ENCODE measurements around the gene SNX18.

The SNX18 gene

DNA sequence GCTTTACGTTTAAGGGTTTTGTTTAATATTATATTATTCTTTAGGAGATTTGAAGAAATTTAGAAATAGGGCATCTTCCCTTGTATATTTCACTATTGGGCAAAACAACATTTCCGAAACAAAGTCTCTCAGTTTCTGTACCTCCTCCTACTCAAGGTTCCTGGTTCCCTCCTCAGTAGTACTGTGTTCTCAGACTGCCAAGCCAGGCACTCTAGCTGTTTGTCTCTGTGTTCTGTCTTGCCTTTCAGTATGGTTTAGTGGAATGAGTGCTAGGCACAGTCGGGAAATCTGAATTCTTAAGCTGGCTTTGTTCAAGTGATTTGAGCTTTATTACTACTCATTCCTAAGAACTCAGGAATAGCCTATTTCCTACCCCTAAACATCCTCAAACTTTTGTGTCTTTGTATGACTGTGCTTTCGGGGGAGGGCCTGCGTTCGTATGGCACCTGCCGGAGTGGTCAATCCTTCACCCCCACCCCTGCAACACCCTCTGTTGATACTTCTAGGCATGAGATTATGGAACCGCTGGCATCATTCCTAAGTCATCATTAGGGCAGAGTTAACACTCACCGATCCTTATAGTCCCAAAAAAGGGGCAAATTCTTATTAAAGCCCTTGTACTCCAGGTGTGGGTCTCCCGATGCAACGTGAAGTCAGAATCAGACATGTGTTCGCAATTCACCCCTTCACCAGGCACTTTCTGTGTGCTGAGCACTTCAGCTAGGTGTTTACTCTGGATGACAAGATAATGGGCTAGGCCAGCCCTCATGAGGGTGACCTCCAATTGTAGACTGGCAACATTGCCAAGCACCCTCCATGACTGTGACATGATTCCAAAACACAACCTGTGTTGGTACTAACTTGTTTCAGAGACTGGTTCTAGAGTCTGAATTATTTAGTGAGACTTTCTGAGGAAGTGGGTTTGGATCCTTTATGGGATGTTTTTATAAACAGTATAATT lies 24.5 kb downstream of the SNX18 start:
- DNase-seq (ENCODE audit: low spot score): no peak

DNA sequence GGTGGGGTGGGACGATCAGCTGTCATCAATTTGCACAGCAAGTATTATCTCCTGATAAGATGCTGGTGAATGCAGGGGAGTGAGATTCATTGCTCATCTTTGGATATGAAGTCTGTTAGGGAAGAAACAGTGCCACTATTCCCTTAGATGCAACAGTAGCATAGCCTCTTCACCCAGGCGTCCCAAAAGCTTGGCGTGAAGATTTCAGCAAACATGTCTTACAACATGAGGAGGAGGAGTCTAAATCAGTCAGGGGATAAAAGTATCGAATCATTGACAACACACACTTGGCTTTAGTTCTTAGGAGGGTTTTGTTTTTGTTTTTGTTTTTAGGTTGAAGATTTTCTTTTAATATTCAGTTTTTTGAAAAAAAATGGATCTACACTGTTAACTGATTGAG lies 26.5 kb downstream of the SNX18 start:
- DNase-seq (ENCODE audit: low spot score): no peak

DNA sequence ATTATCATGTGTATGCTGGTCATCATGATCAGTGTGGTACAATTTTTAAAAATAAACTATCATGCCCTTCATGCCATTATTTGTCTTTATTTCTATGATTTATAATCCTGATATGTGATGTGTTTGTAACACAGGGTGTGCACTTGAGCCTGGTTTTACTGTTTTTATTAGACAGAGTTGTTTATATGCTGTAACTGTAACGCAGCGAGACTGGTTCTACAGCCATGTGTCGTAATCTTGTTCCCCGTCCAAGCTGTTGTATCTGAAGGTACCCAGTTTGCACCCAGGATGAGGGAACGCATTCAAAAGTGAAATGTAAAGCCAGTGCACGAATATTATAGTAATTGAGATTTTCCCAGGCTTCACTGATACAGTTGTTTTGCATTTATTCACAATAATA lies 28.2 kb downstream of the SNX18 start:
- DNase-seq (ENCODE audit: low spot score): no peak

DNA sequence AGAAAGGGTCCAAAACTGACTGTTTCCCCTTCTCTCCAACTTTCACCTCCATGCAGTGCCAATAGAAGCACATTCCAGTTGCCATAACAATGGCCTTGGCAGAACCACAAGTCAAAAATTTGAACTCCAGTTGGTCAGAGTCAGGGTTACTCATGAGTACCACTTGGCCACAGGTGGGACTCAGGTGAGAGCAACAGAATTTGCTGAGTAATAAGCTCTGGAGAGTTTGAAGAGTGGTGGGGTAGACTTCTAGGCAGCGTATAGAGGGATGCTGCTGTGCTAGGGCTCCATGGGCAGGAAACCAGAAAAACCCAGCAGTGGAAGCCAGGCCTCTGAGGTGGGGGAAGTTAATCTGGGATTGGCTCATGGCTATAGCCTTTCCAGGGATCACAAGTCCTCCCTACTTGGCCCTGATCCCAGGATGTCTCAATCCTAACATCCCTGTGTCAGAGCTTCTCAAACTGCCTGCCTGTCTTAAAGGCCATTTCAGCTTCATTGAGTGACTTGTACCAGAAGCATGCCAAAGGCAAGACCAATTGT lies 30.2 kb downstream of the SNX18 start:
- no peak for DNase-seq (ENCODE audit: low spot score)

DNA sequence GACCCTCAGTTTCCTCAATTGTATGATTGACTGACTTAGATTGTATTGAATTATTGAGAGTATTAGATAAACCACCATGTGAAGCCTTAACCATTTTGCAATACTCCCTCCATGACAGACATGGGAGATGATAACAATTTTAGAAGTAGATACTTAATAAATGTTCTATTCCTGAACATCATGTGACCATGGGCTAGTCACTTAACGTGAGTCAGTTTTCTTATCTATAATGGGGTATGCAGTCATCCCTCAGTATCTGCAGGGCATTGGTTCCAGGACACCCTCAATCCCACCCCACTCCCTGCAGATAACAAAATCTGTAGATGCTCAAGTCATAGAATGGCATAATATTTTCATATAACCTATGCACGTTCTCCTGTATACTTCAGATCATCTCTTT lies 31.0 kb downstream of the SNX18 start:
- DNase-seq (ENCODE audit: low spot score): no peak

DNA sequence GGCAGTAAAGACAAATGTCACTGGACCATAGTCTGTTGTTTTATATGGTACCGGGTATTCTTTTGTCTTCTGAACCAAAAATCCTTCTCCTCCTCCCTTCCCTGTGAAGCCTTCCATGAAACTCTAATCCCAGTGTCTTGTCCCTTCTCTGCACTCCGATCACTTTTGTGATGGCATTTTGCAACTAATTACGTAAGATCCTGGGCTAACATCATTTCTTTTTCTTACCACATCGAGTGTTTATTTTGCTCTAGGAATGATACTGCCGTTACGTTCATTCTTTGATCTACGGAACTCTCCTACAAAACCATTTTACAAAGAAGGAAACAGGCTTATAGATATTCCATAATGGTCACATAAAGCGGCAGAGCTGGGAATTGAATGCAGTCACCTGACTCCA lies 33.7 kb downstream of the SNX18 start:
- no peak for DNase-seq (ENCODE audit: low spot score)

DNA sequence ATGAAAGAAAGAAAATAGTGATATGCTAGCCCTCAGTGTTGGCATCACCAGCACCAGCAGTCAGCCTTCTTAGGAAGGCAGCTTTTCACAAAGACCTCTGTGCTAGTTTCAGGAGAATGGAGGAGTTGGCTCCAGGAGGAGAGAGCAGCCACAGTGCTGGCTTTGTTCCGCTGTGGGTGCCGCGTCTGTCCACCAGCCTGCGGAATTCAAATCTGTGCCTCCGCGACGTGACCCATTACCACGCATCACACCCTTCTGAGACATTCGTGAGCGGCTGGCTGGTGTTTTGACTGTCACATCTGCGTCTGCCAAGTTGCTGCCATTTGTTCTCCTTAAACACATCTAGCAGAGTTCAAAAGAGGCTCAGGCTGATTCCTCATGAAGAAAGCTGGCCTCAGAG lies 34.4 kb downstream of the SNX18 start:
- DNase-seq (ENCODE audit: low spot score): no peak

DNA sequence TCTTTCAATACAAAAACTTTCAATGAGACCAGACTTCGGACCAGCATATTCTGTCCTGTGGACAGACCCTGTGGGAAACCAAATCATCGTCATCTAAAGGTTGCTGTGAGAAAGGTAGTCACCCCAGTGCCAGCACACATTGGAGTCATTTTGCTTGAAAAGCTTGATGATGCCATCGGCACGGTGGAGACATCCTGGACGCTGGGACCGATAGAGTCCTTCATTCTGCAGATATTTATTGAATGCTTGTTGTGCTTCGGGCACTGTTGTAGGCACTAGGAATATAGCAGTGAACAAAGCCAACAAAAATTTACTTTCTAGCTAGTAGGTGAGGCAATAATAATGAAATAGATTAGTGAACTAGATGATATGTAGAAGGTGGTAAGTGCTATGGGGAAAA lies 34.9 kb downstream of the SNX18 start:
- no peak for DNase-seq (ENCODE audit: low spot score)

DNA sequence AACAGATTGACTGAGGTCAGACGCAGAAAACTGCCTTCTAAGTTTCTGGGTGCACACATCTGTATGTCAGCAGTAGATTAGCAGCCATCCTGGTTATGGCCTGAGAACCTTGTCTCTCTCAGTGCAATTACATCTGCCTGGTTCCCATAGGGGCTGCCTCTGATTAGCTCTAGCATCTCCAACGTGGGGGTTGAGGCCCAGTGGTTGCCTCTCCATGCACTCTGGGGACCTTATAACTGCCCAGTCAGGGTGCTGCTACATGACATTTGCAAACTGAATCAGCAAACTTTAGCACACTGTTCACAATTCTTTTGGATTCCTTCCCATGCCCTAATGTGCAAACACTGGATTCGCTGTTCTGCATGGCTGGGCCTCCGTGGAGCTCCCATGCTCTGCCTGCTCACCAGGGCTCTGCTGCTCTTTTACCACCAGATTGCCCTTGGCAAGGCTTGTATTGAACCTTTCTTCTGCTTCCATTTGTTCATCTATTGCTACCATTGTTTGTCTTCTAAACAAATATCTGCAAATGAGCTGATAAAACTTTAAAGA lies 36.2 kb downstream of the SNX18 start:
- DNase-seq (ENCODE audit: low spot score): no peak

DNA sequence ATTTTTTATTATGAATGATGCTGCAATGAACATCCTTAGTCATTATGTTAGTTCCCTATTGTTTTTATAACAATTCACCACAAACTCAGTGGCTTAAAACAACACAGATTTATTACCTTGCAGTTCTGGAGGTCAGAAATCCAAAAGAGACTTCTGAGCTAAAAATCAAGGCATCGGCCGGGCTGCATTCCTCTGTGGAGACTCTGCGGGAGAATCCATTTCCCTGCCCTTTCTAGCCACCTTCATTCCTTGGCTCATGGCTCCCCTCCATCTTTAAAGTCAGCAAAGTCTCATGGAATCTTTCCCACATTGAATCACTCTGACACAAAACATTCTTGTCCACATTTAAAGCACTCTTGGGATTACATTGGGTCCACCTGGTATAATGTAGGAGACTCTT lies 38.6 kb downstream of the SNX18 start:
- no peak for DNase-seq (ENCODE audit: low spot score)

DNA sequence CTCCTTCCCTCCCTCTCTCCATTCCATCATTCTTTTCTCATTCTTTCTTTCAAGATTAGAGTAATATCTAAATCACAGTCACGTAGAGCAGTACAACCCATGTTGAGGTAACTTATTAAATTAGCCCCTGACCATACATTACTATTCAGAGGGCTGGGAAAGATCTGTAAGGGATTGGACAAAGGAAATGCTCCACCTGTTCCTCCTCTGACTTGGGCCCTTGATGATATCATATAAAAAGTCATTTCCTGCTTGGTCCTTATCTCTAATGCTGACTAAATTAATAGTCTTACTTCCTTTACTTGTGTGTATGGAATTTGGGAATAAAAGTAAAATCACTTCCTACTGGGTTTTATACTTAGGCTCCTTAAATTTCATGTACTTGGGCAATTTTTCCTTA lies 40.8 kb downstream of the SNX18 start:
- DNase-seq (ENCODE audit: low spot score): no peak

DNA sequence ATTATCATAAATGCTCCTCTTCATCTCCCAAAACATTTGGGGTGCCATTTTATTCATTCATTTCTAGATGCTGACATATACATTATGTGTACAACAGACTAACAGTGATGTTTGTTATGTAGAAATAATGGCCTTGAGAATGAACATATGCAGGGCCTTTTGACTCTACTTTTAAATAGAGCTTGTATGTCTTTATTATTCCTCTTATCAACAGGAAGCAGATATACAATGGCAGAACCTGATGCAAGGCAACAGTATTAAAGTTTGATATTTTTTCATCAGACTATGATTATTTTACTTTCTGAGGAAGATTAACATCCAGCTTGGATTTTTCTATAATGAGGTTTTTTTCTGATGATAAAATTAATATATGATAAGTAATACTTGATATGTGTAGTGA lies 44.1 kb downstream of the SNX18 start:
- no peak for DNase-seq (ENCODE audit: low spot score)

DNA sequence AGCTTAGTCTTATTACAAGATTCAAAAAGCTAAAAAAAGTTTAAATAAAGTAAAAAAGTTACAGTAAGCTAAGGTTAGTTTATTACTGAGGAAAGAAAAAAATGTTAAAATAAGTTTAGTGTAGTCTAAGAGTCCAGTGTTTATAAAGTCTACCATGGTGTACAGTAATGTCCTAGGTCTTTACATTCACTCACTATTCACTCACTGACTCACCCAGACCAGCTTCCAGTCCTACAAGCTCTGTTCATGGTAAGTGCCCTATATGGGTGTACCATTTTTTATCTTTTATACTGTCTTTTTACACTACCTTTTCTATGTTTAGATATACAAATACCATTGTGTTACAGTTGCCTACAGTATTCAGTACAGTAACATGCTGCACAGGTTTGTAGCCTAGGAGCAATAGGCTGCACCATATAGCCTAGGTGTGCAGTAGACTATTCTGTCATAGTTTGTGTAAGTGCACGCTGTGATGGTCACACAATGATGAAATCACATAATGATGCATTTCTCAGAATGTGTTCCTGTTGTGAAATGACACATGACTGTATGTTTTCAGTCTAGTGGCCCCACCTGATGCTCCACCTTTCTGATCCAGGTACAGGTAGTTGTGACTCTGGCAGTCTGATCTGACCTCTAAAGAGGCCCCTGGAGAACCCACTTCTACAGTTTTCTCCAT lies 45.7 kb downstream of the SNX18 start:
- DNase-seq (ENCODE audit: low spot score): no peak

DNA sequence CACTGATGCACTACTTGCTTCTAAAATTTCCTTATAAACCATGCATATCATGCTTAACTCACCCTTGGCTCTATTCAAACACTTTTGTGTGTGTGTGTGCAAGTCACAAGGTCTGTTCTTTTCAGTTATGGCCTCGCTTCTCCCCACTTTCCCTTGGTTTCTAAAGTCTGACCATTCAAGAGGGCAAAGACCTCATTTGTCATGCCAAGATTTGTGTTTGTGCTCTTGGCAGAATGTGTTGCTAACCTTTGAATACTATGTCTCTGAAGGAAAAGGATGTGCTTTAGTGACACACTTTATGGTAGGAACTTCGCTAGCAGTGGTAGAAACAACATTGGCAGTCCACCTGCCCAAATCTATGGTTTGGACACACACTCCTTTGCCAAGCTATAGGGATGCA lies 50.4 kb downstream of the SNX18 start:
- DNase-seq (ENCODE audit: low spot score): no peak

DNA sequence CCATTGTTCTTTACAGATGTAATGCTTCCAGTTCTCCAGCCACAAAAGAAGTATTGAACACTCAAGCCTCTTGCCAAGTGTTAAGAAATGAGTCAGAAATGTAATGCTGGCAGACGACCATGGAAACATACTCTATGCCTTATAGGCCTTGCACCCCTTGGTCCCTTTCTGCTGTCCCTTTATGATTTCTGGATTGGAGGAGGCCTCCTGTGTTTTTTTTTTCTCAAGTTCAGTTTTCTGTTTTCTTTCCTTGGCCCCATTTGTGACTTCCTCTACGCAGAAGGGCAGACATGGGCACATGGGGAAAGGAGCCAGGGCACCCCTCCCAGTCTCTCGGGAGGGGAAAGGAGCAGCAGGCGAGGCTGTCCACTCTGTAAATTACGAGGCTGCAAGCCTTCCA lies 53.4 kb downstream of the SNX18 start:
- DNase-seq (ENCODE audit: low spot score): no peak

DNA sequence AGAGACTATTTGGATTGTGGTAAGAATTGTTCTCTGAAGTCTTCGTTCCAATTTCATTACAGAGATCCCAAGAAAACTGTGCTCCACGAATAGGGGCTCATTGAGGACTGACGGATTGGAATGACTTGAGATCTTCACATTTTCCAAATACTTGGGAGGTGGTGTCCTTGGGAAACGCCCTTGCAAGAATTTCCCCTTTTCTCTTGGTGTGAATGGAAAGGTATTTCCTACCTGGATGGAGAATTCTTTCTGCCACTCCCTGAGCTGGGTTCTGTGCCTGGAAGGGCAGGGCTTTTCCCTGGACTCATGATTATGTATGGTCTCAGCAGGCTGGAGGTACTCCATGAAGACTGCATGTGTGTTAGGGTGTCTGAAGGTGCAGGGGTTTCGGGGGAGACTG lies 53.9 kb downstream of the SNX18 start:
- no peak for DNase-seq (ENCODE audit: low spot score)

DNA sequence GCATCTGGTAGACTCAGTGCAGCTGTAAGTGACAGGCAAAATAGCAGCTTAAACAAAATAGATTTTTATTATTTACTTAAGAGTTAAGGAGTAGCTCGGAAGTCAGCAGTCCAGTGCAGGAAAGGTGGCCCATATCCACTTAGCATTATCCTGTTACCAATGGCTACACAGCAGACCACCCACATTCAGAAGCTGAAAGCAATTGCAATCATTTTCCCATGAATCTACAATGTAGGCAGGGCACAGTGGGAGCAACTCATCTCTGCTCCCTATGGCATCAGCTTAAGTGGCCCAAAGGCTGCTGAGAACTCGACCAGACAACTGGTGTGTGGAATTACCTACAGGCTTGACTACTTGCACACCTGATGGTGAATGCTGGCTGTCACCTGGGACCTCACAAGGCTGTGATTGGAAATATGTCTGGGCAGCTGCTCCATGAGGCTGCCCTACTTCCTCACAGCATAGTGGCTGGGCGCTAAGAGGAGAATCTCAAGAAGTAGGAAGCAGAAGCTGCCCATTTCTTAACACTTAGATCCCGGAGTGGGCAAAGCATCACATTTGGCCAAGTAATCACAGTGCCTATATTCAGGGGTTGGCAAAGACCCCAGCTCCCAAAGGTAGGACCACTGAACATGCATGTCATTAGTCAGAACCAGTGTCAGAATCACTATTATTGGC lies 56.4 kb downstream of the SNX18 start:
- DNase-seq (ENCODE audit: low spot score): no peak

DNA sequence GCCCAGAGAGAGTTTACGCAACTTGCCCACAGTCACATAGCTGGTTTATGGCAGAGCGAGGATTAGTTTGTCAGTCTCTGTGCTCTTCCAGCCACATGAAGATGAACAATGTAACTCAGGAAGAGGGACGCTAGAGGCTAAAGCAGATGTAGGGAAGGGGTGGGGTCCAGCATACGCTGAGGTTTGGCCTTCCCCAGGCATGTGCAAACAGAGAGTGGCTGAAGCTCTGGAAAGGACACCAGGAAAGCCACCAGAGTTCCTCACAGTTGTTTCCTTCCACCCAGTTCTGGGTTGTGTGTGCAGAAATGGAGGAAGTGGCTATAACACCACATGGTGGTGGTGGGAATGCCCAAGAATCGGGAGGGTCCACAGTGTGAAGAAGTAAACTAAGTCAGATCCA lies 60.0 kb downstream of the SNX18 start:
- DNase-seq (ENCODE audit: low spot score): no peak

DNA sequence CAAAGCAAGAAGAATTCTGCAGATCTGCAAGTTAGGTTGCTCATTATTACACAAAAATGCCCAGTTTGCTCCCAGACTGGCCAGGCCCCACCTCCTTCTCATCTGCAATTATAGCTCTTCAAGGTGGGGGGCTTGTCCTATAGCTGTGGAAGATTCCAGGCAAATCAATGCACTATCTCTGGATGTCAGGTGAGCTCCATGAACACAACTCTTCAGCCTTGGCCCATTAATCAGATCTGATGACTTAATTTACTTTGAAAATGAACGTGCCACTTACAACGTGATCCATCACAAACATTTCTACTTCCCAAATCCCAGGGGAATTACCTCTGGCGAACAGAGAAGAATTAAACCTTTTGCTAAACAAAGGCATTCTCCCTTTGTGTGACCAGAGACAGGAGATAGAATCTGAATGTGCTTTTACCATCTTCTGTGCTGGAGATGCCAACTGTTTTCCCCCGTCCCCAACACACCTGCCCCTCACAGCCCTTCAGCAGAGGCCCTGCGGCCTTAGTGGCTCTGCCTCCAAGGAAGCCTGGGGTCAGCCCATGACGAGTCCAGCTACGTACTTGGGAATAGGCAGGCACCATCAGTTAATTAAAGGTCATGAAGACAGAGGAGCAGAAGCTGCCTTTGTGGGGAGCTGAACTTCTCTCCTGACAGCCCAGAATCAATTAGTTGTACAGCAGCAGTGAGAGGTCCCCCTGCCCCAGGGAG lies 60.5 kb downstream of the SNX18 start:
- no peak for DNase-seq (ENCODE audit: low spot score)

DNA sequence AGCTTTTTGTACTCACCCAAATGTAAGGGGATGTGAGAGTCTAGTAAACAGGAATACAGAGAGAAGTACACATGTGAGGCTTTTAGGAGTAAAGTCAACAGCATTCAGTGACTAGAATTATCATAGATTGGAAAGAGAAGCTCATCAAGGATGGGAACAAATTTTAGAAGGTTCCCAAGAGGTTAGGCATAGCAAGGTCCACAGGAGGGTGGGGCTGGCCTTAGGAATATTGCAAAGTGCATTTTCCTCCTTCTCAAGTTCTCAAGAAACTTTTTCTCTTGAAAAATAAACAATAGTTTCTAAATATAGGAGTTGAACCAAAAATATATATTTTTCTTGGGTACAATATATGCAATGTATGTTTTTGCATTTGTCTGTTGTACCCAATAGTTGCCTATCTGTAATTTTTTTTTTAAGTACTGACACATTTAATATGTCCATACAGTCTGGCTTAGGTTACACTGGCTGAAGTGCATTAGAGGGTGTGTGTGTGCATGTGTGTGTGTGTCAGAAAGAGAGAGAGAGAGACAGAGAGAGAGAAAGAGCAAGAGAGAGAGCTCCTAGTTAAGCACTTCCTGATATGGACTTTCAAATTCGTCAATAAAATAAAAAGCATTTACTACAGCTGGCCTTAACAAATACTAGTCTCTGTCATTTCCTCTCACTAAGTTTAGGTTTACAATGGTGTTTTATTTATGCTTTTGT lies 62.2 kb downstream of the SNX18 start:
- no peak for DNase-seq (ENCODE audit: low spot score)

All from HuH-7.5 (cell line).